ENCODE data around the gene NUP85.
"Not testable (repeated sequence)": the region's sequence is repeated elsewhere in the genome, so short reads cannot be mapped to it uniquely, and the experiment has no call there.

The NUP85 gene, protein sequence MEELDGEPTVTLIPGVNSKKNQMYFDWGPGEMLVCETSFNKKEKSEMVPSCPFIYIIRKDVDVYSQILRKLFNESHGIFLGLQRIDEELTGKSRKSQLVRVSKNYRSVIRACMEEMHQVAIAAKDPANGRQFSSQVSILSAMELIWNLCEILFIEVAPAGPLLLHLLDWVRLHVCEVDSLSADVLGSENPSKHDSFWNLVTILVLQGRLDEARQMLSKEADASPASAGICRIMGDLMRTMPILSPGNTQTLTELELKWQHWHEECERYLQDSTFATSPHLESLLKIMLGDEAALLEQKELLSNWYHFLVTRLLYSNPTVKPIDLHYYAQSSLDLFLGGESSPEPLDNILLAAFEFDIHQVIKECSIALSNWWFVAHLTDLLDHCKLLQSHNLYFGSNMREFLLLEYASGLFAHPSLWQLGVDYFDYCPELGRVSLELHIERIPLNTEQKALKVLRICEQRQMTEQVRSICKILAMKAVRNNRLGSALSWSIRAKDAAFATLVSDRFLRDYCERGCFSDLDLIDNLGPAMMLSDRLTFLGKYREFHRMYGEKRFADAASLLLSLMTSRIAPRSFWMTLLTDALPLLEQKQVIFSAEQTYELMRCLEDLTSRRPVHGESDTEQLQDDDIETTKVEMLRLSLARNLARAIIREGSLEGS

DNA sequence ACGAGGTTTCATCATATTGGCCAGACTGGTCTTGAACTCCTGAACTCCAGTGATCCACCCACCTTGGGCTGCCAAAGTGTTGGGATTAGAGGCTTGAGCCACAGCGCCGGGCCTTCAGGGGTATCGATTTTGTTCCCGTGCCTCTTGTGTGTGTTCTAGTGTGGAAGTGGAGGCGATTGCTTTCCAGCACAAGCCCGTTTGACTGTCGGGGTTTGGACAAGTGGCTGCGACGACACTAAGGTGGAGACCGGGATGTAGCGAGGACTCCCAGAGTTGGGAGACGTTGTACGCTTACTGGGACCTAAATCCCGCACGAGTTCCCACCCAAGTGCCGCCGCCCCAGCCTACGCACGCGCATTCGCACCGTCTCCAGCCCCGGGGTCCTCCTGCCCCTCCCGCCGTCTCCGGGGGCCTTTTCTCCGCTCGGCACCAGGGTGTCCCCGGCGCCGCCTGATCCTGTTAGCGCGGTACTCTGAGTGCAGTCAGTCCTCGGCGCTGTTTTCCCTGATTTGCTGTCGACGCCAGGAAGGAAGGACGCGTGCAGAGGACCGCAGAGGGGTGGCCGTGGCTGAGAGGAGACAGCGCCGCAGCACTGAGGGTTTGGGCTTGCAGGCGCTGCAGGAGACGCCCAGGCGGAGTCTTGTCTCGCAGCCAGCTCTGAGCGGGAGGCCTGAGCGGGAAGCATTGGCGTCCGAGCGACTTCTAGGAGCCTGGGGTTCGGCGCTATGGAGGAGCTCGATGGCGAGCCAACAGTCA lies at the start of gene NUP85:
NUP85 (plus strand) TSS at position 643 of the 756 bp plus-strand sequence; CDS start at position 726, 83 bp downstream.
- DNase-seq (ENCODE audit: low spot score) = peak; percentile 90

DNA sequence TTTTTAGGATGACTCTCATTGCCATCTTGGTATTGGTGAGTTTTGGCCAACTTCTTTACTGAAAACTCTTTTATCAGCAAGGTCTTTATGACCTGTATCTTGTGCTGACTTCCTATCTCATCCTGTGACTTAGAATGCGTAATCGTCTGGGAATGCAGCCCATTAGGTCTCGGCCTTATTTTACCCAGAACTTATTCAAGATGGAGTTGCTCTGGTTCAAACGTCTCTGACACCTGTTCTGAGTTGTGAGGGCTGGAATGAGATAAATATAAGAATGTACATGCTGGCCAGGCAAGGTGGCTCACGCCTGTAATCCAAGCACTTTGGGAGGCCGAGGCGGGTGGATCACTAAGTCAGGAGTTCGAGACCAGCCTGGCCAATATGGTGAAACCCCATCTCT lies 47.0 kb upstream of the NUP85 start:
- DNase-seq (ENCODE audit: low spot score) = not testable (repeated sequence)

- no peak for DNase-seq (ENCODE audit: low spot score)
Observed at GRCh38 chr17:75159196-75160031, 46.1 kb upstream of the NUP85 start.

DNA sequence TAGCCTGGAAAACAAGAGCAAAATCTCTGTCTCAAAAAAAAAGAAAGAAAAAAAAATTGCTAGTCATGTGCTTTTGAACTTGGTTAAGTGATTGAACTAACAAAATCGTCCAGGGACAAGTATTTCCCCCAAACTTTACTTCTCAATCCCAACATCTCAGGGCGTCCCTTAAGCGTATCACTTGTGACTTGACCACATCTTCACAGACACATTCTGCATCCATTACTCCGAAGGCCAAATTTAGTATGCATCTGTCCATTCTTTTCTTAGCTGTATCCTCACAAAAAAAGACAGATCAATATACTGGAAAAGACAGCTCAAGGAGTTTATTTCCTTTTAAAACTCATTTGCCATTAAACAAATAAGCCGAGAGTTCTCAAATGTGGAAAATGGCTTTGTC lies 45.3 kb upstream of the NUP85 start:
- DNase-seq (ENCODE audit: low spot score) = no peak

GRCh38 chr17:75163074-75163473 lies 42.4 kb upstream of the NUP85 start:
- DNase-seq (ENCODE audit: low spot score) = no peak

DNA sequence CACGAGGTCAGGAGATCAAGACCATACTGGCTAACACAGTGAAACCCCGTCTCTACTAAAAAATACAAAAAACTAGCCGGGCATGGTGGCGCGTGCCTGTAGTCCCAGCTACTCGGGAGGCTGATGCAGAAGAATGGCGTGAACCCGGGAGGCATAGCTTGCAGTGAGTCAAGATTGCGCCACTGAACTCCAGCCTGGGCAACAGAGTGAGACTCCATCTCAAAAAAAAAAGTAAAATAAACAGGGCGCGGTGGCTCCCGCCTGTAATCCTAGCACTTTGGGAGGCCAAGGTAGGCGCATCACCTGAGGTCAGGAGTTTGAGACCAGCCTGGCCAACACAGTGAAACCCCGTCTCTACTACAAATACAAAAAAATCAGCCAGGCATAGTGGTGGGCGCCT lies 40.9 kb upstream of the NUP85 start:
- not testable (repeated sequence) for DNase-seq (ENCODE audit: low spot score)

- DNase-seq (ENCODE audit: low spot score) = no peak
Observed at GRCh38 chr17:75168998-75169397, 36.5 kb upstream of the NUP85 start.

DNA sequence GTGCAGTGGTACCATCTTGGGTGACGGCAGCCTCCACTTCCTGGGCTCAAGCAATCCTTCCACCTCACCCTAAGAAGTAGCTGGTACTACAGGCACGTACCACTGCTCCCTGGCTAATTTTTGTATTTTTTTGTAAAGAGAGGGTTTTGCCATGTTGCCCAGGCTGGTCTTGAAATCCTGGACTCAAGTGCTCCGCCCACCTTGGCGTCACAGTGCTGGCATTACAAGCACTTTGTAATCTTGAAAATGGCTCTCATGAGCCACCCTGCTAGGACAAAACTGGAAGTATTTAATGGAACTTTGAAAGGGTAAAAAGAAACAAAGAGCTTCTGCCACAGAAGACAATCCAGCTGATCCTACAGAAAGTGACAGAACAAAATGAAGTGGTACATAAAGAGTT lies 32.0 kb upstream of the NUP85 start:
- no peak for DNase-seq (ENCODE audit: low spot score)

- DNase-seq (ENCODE audit: low spot score) = no peak
Observed at GRCh38 chr17:75174996-75175395, 30.5 kb upstream of the NUP85 start.

- DNase-seq (ENCODE audit: low spot score) = no peak
Observed at GRCh38 chr17:75176625-75177024, 28.9 kb upstream of the NUP85 start.

DNA sequence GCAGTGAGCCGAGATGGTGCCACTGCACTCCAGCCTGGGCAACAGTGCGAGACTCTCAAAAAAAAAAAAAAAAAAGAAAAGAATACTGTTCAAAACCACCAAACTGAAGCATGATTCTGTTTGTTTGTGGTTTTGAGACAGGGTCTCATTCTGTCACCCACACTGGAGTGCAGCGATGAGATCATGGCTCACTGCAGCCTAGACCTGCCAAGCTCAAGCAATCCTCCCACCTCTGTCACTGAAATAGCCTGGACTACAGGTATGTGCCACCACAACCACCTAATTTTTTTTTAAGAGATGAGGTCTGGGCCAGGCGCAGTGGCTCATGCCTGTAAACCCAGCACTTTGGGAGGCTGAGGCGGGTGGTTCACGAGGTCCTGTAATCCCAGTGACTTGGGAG lies 27.0 kb upstream of the NUP85 start:
- DNase-seq (ENCODE audit: low spot score) = no peak

GRCh38 chr17:75181110-75181509 lies 24.4 kb upstream of the NUP85 start:
- DNase-seq (ENCODE audit: low spot score) = no peak

DNA sequence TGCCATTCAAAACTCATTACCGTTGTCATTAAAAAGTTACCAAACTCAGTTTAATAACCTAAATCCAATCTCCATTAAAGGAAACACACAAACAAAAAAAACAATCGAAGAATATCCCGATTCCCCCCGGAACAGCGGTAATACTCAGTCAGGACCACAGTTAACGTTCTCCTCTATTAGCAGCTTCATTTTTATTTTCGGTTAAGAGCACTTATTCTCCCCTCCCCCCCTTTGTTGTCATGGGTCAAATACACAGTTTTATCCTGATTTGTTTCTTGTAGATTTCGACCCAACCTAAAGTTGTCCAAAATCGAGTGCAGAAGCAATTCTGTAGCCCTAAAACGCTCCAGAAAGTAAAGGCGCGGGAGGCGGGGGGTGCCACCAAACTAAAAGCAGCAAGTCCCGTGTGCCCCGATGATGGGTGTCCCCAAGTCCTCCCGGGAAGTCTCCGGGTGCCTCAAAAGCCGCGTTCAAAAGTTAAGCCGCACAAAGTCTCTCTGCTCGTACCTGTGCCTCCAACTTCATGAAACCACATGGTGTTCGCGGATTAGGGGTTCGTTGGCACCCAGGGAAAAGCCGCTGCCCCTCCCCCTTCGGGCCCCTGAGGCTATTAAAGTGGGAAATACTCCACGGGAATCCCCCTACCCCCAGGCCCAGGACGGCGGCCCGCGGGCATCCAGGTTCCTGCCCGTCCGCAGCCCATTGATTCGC lies 23.7 kb upstream of the NUP85 start:
- no peak for DNase-seq (ENCODE audit: low spot score)

- no peak for DNase-seq (ENCODE audit: low spot score)
Observed at GRCh38 chr17:75182319-75182568, 23.2 kb upstream of the NUP85 start.

GRCh38 chr17:75182569-75183436 lies 22.7 kb upstream of the NUP85 start, which contains the start of gene SUMO2:
SUMO2 (minus strand) TSS chr17:75182959; CDS start chr17:75182834, 125 bp downstream.
- DNase-seq (ENCODE audit: low spot score) = peak; percentile 91

DNA sequence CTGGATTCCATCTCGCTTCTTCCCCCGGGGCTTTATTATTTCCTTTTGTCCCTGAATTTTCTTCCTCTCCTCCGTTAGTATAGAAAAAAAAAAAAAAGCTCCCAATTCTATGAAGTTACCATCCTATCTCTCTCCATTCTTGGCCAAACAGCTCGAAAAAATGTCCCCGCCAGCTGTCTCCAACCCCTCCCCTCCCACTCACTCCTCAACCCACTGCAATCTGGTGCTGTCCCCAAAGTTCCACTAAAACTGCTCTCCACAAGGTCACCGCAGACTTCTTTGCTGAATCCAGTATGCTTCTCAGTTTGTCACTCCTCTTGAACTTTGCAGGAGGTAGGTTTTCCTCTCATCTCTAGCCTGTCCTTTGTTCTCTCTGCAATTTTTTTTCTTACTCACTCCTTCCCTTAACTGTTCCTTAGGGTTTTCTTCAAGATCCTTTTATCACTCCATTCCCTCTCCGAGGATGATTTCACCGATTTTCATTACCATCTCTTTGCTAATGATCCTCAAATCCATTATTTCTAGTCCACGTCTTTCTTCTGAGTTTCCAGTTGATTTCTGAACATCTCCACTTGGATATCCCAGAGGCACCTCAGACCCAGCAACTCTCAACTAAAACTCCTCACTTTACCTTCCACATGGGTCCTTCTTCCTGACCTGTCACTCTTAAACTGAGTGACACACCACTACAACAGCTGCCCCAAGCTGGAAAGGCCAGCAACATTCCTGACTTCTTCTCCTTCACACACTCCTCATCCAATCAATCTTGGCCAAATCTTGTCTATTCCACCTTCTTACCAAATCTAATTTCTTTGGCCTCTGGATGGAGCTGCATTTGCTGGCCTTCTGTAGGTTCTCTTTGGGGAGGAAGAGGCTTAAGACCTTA lies 21.2 kb upstream of the NUP85 start:
- no peak for DNase-seq (ENCODE audit: low spot score)

DNA sequence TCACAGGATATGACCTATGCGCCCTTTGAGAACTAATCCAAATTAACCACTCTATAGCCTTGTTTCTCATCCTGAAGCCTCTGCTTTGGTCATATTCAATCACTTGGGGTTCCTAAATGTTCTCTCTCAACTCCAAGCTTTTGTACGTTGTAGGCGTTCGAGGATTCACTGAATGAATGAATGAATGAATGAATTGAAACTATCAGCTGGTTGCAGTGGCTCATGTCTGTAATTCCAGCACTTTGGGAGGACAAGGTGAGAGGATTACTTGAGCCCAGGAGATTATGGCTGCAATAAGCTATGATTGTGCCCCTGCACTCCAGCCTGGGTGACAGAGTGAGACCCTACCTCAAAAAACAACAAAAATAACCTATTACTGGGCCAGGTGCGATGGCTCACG lies 16.9 kb upstream of the NUP85 start:
- no peak for DNase-seq (ENCODE audit: low spot score)

GRCh38 chr17:75191584-75191983 lies 13.9 kb upstream of the NUP85 start:
- no peak for DNase-seq (ENCODE audit: low spot score)

- DNase-seq (ENCODE audit: low spot score) = no peak
Observed at GRCh38 chr17:75194879-75195278, 10.6 kb upstream of the NUP85 start.
